HepG2 (cell line): ENCODE results near the gene SAE1. TPM values are rescaled to one million over a fixed set of nuclear protein-coding genes. Genes with fewer than 3 reads are reported as not detected.

Source experiments
- ATAC-seq: fragments of 200-7000 bp; cut with Tn5 transposase; 3 replicates; pipeline ENCODE4 v1.9.1; 2020; ENCODE audit warnings: mild to moderate bottlenecking, moderate library complexity
- BruUV-seq: library from RNA; stranded (reverse); fragments of 400-500 nt; replicated peaks from 2 replicates; lab custom pipeline; 2021; lab: Mats Ljungman, UMichigan
- CTCF ChIA-PET: fragments of 300-600 bp; formaldehyde crosslinking; extraction: SDS; loops from one replicate; lab custom pipeline; 2021; ENCODE audit warnings: low total read pairs, inconsistent platforms, low intra/inter-chr PET ratio; lab: Yijun Ruan, JAX
- POLR2A ChIA-PET: fragments of 350-600 bp; sonication (Branson Sonifier 250); formaldehyde crosslinking; loops from one replicate; lab custom pipeline; 2020; ENCODE audit warnings: antibody characterized with exemption, inconsistent platforms; lab: Yijun Ruan, JAX
- DNase-seq: peaks from one replicate; pipeline ENCODE4 v3.0.0-alpha.2; 2015; ENCODE audit warnings: low spot score
- FAIRE-seq: peaks from 3 replicates; lab custom pipeline; 2011; peaks lifted over from hg19 to GRCh38; lab: Jason Lieb, UNC
- H2AFZ ChIP-seq: one replicate; pipeline ENCODE4 v1.6.1; 2011; ENCODE audit warnings: low read length, inconsistent platforms
- H3K27ac ChIP-seq: fragments of 300-600 bp; 3 replicates; pipeline ENCODE4 v1.8.0; 2011; ENCODE audit warnings: mixed run types, mild to moderate bottlenecking, mixed read lengths, low read length, inconsistent platforms; ENCODE audit not compliant: insufficient read depth; ENCODE audit errors: extremely low read length
- H3K27me3 ChIP-seq, 2 experiments: fragments of 200-600 bp in 1 of 2; 2 replicates in 1 of 2; 3 replicates in 1 of 2; pipeline versions ENCODE4 v1.6.0 to v1.8.0; 2011; ENCODE audit warnings: low read length in 2 of 2, mild to moderate bottlenecking in 2 of 2, moderate library complexity in 2 of 2, inconsistent platforms in 1 of 2; ENCODE audit not compliant: insufficient read depth in 2 of 2, control insufficient read depth in 1 of 2
- H3K36me3 ChIP-seq, 2 experiments: fragments of 200-600 bp in 1 of 2; replicated peaks in 1 of 2; 2 replicates in 1 of 2; 3 replicates in 1 of 2; pipeline versions ENCODE4 v1.5.1 to v1.8.0; 2011; ENCODE audit warnings: low read length in 2 of 2, inconsistent platforms in 1 of 2; ENCODE audit not compliant: insufficient read depth in 2 of 2, control insufficient read depth in 1 of 2
- H3K4me1 ChIP-seq: 2 replicates; pipeline ENCODE4 v1.5.1; 2012; ENCODE audit warnings: low read length, inconsistent platforms; ENCODE audit not compliant: insufficient read depth
- H3K4me2 ChIP-seq: 2 replicates; pipeline ENCODE4 v1.6.0; 2011; ENCODE audit warnings: low read depth, low read length, inconsistent platforms
- H3K4me3 ChIP-seq, 3 experiments: fragments of 200-600 bp in 1 of 3; sonication (generic), shearing (Covaris generic) in 1 of 3; replicated peaks in 1 of 3; 2 replicates each; pipeline ENCODE4 v1.5.1; 2011 to 2016; ENCODE audit warnings: low read length in 3 of 3, inconsistent platforms in 2 of 3, low read depth in 2 of 3, mild to moderate bottlenecking in 2 of 3, control low read depth in 1 of 3, mixed read lengths in 1 of 3; ENCODE audit not compliant: insufficient read depth in 1 of 3
- H3K79me2 ChIP-seq: one replicate; pipeline ENCODE4 v1.6.1; 2011; ENCODE audit warnings: low read length, inconsistent platforms; ENCODE audit not compliant: insufficient read depth
- H3K9ac ChIP-seq: 2 replicates; pipeline ENCODE4 v1.6.0; 2011; ENCODE audit warnings: mild to moderate bottlenecking, low read depth, low read length, inconsistent platforms; ENCODE audit not compliant: insufficient read depth
- H3K9me3 ChIP-seq: 2 replicates; pipeline ENCODE4 v1.5.1; 2012; ENCODE audit warnings: mild to moderate bottlenecking, low read length
- H4K20me1 ChIP-seq: 2 replicates; pipeline ENCODE4 v1.6.0; 2011; ENCODE audit warnings: inconsistent platforms, mild to moderate bottlenecking, low read length, moderate library complexity; ENCODE audit not compliant: insufficient read depth
- ASH2L ChIP-seq: fragments of 300-600, 200-600 bp; sonication (generic); IDR thresholded peaks from 2 replicates; pipeline ENCODE4 v1.7.0; 2017; ENCODE audit warnings: low read depth, mild to moderate bottlenecking, moderate library complexity, mixed read lengths, low read length; ENCODE audit not compliant: insufficient read length
- BCLAF1 ChIP-seq: fragments of 450-650 bp; IDR thresholded peaks from 2 replicates; pipeline ENCODE4 v1.6.1; 2017; ENCODE audit warnings: mild to moderate bottlenecking
- CBX2 ChIP-seq, 2 experiments: fragments of 200-600 bp in 1 of 2; sonication (generic); formaldehyde crosslinking in 1 of 2; IDR thresholded peaks; 2 replicates each; pipeline versions ENCODE4 v1.7.0 to v1.8.1; 2018 to 2022; ENCODE audit warnings: low read depth in 2 of 2, low read length in 1 of 2, mild to moderate bottlenecking in 1 of 2, missing genetic modification reagents in 1 of 2
- CREB1 ChIP-seq, 2 experiments: fragments of 450-650 bp in 1 of 2; IDR thresholded peaks; 2 replicates each; pipeline ENCODE4 v1.6.1; 2016 to 2017; ENCODE audit warnings: control low read depth in 1 of 2, mild to moderate bottlenecking in 1 of 2, missing compliant biosample characterization in 1 of 2, missing genetic modification characterization in 1 of 2
- CTCF ChIP-seq: sonication (generic); formaldehyde crosslinking; IDR thresholded peaks from 2 replicates; pipeline ENCODE4 v1.5.0; 2020; ENCODE audit warnings: mild to moderate bottlenecking, missing genetic modification reagents, moderate library complexity
- FOXA3 ChIP-seq: IDR thresholded peaks from 2 replicates; pipeline ENCODE4 v1.6.1; 2016; ENCODE audit warnings: missing genetic modification reagents, missing compliant biosample characterization
- MEIS2 ChIP-seq: sonication (generic); formaldehyde crosslinking; IDR thresholded peaks from 2 replicates; pipeline ENCODE4 v1.9.0; 2021; ENCODE audit warnings: mild to moderate bottlenecking, missing genetic modification reagents
- NFE2 ChIP-seq: sonication (generic); formaldehyde crosslinking; IDR thresholded peaks from 2 replicates; pipeline ENCODE4 v1.4.0; 2020; ENCODE audit warnings: missing genetic modification reagents
- ONECUT2 ChIP-seq: sonication (generic); formaldehyde crosslinking; IDR thresholded peaks from 2 replicates; pipeline ENCODE4 v1.4.0; 2020; ENCODE audit warnings: missing genetic modification reagents
- RAD21 ChIP-seq: fragments of 450-650 bp; formaldehyde crosslinking; IDR thresholded peaks from 2 replicates; pipeline ENCODE4 v1.5.0; 2020; ENCODE audit warnings: mild to moderate bottlenecking
- SMAD3 ChIP-seq: sonication (generic); formaldehyde crosslinking; IDR thresholded peaks from 2 replicates; pipeline ENCODE4 v1.4.0; 2020; ENCODE audit warnings: missing genetic modification reagents
- TSC22D2 ChIP-seq: sonication (generic); formaldehyde crosslinking; IDR thresholded peaks from 2 replicates; pipeline ENCODE4 v1.5.1; 2020; ENCODE audit warnings: missing genetic modification reagents, mild to moderate bottlenecking, borderline replicate concordance
- ZNF24 ChIP-seq: fragments of 450-650 bp; IDR thresholded peaks from 2 replicates; pipeline ENCODE4 v1.6.1; 2017; ENCODE audit warnings: antibody characterized with exemption, mild to moderate bottlenecking
- ZNF468 ChIP-seq: sonication (generic); formaldehyde crosslinking; IDR thresholded peaks from 2 replicates; pipeline ENCODE4 v1.8.0; 2022; ENCODE audit warnings: mild to moderate bottlenecking, moderate library complexity, missing genetic modification reagents
- ZNF577 ChIP-seq: sonication (generic); formaldehyde crosslinking; IDR thresholded peaks from 2 replicates; pipeline ENCODE4 v1.4.0; 2020; ENCODE audit warnings: mild to moderate bottlenecking, low read depth, missing genetic modification reagents, borderline replicate concordance
- ZNF720 ChIP-seq: sonication (generic); formaldehyde crosslinking; IDR thresholded peaks from 2 replicates; pipeline ENCODE4 v1.4.0; 2020; ENCODE audit warnings: missing genetic modification reagents
- ZNF75D ChIP-seq: sonication (generic); formaldehyde crosslinking; IDR thresholded peaks from 2 replicates; pipeline ENCODE4 v1.8.1; 2023; ENCODE audit warnings: missing genetic modification reagents, mild to moderate bottlenecking, borderline replicate concordance
- ZNF792 ChIP-seq: IDR thresholded peaks from 2 replicates; pipeline ENCODE4 v1.6.1; 2016
- ZNF879 ChIP-seq: sonication (generic); formaldehyde crosslinking; IDR thresholded peaks from 2 replicates; pipeline ENCODE4 v1.8.1; 2023; ENCODE audit warnings: missing genetic modification reagents
- WGBS: methylation state at CpG from one replicate; pipeline ENCODE4 v1.1.6; 2017; ENCODE audit warnings: low lambda C conversion rate; 5-methylcytosine and 5-hydroxymethylcytosine counted together
- in situ Hi-C: cut with HindIII; loops from 2 replicates; pipeline ENCODE4 v1.10.0; 2017; ENCODE audit warnings: low pct_unique_long_range_greater_than_20kb; ENCODE audit not compliant: extremely low pct_ligation_motif_present
- intact Hi-C: fragments of 100-400 bp; cut with micrococcal nuclease; formaldehyde crosslinking; loops from one replicate; pipeline ENCODE4 v1.10.0; 2022; ENCODE audit not compliant: unreplicated experiment
- polyA plus RNA-seq, 8 experiments: library from polyadenylated mRNA; depleted of rRNA in 3 of 8; stranded (reverse) in 7 of 8; unstranded in 1 of 8; fragments of >200 nt; fragmentation: Illumina TruSeq in 4 of 8; extraction: Trizol in 4 of 8; gene quantifications; 2 replicates each; pipeline versions ENCODE4 v1.2.1 to v1.2.3, GENCODE V29; 2011 to 2016; ENCODE audit warnings: low read depth in 4 of 8, missing spikeins in 1 of 8, mixed read lengths in 1 of 8; ENCODE audit not compliant: insufficient read depth in 1 of 8
- total RNA-seq, 5 experiments: library from RNA; depleted of rRNA; stranded (reverse); fragments of >200 nt; fragmentation: Illumina TruSeq; extraction: Trizol; gene quantifications; 2 replicates each; pipeline ENCODE4 v1.2.3, GENCODE V29; 2016; ENCODE audit warnings: low read depth in 1 of 5

The SAE1 gene
- total and polyA plus RNA-seq, 2 of the 13 experiments (the other 11 are each of a cell fraction or from before 2014, with no cell fraction given) = 87.6 to 197 TPM

- TF ChIP-seq CBX2 (IDR thresholded peaks at IDR 0.05; ENCODE audit: low read depth, low read length) = no peak
- no peak for TF ChIP-seq CBX2 (CRISPR knock-in tag; IDR thresholded peaks at IDR 0.05; ENCODE audit: low read depth)
- no peak for TF ChIP-seq CREB1 (IDR thresholded peaks at IDR 0.05)
- TF ChIP-seq CREB1 (CRISPR knock-in tag; IDR thresholded peaks at IDR 0.05) = no peak
- TF ChIP-seq ZNF577 (CRISPR knock-in tag) = no peak
- no peak for TF ChIP-seq SMAD3
- no peak for TF ChIP-seq NFE2
- TF ChIP-seq, all 625 proteins: peak for 0
Observed at GRCh38 chr19:47123406-47123805, 7.2 kb upstream of the SAE1 start (continued).

GRCh38 chr19:47124937-47125668, 5.5 kb upstream of the SAE1 start:
- H3K79me2 ChIP-seq = no peaks in the 10 kb centered on the region
- peak; percentile 78 for DNase-seq
- peak; percentile 78 for ATAC-seq
- CTCF ChIA-PET = interaction anchor here (0.9 to 2.8 kb wide), 2 partner anchors 46 to 89 kb away, joined by 3 to 54 read pairs; no protein-coding TSS in a partner anchor
- no peaks in the 10 kb centered on the region for H4K20me1 ChIP-seq
- no peaks in the 10 kb centered on the region for H3K27me3 ChIP-seq
- in situ Hi-C loops = loop anchor here (5.0 to 10.0 kb wide), 2 partner anchors 48 to 100 kb away; no protein-coding TSS in a partner anchor
- intact Hi-C loops = loop anchor here (1.0 kb wide), 2 partner anchors 46 to 89 kb away; no protein-coding TSS in a partner anchor
- no TSS peak for BruUV-seq
- H3K9me3 ChIP-seq = no peaks in the 10 kb centered on the region
- H3K4me2 ChIP-seq = peak overlapping the region; percentile 70
- WGBS = 8% methylated on average over 8 of the region's 8 CpGs
- H3K4me3 ChIP-seq = peak overlapping the region in 1 of 3 experiments; percentile 29; a peak in 2 of 6 replicates
- peak overlapping the region; percentile 82 for H2AFZ ChIP-seq
- FAIRE-seq = peak; percentile 93
- H3K9ac ChIP-seq = no peak overlapping the region
- peak overlapping the region; percentile 21 for H3K27ac ChIP-seq
- H3K4me1 ChIP-seq = peaks cover 37% of the 10 kb centered on the region
- POLR2A ChIA-PET = interaction anchor here (1.2 to 1.8 kb wide), 2 partner anchors 10 to 12 kb away, joined by 3 to 11 read pairs; partner anchors contain the start of gene ZC3H4
- no peaks in the 10 kb centered on the region for H3K36me3 ChIP-seq
- TF ChIP-seq ASH2L = no peak
- no peak for TF ChIP-seq MEIS2 (CRISPR knock-in tag)
- no peak for TF ChIP-seq ZNF792 (CRISPR knock-in tag)
- peak; percentile 75 for TF ChIP-seq FOXA3 (CRISPR knock-in tag)
- TF ChIP-seq CTCF (CRISPR knock-in tag) = peak; percentile 84
- no peak for TF ChIP-seq ZNF75D (CRISPR knock-in tag)
- TF ChIP-seq ZNF879 (CRISPR knock-in tag) = no peak
- TF ChIP-seq BCLAF1 = no peak
- peak; percentile 82 for TF ChIP-seq RAD21 (CRISPR knock-in tag)
- peak; percentile 34; the same call in 1 of the 2 replicates for TF ChIP-seq ONECUT2 (CRISPR knock-in tag)
- TF ChIP-seq ZNF720 = no peak
- no peak for TF ChIP-seq ZNF24
- no peak for TF ChIP-seq ZNF468 (CRISPR knock-in tag)
- TF ChIP-seq TSC22D2 (CRISPR knock-in tag) = no peak
